K562 (cell line): ENCODE data around the gene MRTFB. TPM values are rescaled to one million over a fixed set of nuclear protein-coding genes. Genes with fewer than 3 reads are reported as not detected.

ENCODE experiments used
- KHSRP ChIP-seq: fragments of 450-650 bp; IDR thresholded peaks from 2 replicates; pipeline ENCODE4 v1.6.1; 2017
- RBM25 ChIP-seq: fragments of 200-400 bp; formaldehyde crosslinking; IDR thresholded peaks from 2 replicates; pipeline ENCODE4 v1.6.1; 2018; ENCODE audit warnings: low read length, low read depth, moderate library complexity; ENCODE audit not compliant: severe bottlenecking
- RHOXF2B ChIP-seq: fragments of 250-450 bp; sonication (Bioruptor Pico); conservative IDR thresholded peaks from 2 replicates; pipeline ENCODE4 v1.5.1; 2021
- ZFP91 ChIP-seq: sonication (generic); formaldehyde crosslinking; IDR thresholded peaks from 2 replicates; pipeline ENCODE4 v1.8.0; 2022; ENCODE audit warnings: mild to moderate bottlenecking, missing genetic modification reagents
- ZNF407 ChIP-seq: fragments of 450-650 bp; IDR thresholded peaks from 2 replicates; pipeline ENCODE4 v1.6.1; 2016; ENCODE audit warnings: low read depth
- polyA plus RNA-seq, 8 experiments: library from polyadenylated mRNA; depleted of rRNA in 4 of 8; stranded (reverse) in 5 of 8; unstranded in 3 of 8; fragments of >200 nt; fragmentation: Nextera tagmentation in 2 of 8; fragmentation: Illumina TruSeq in 1 of 8; extraction: Ambion mirVana in 2 of 8; extraction: Trizol in 1 of 8; gene quantifications; 2 replicates each; pipeline versions ENCODE4 v1.2.1 to v1.2.3, GENCODE V29; 2011 to 2014; ENCODE audit warnings: inconsistent platforms in 1 of 8, missing spikeins in 1 of 8
- total RNA-seq, 7 experiments: library from RNA; depleted of rRNA in 6 of 7; stranded (reverse); fragments of >200 nt in 6 of 7; fragmentation: Illumina TruSeq in 2 of 7; extraction: Trizol in 2 of 7; gene quantifications; 2 replicates each; pipeline versions ENCODE4 v1.2.1 to v1.2.3, GENCODE V29; 2011 to 2021; ENCODE audit warnings: low replicate concordance in 1 of 7

The MRTFB gene
- total and polyA plus RNA-seq, 9 of the 15 experiments (the other 6 are each of a cell fraction or from before 2014, with no cell fraction given) = 2.2 to 12.7 (median 7.0) TPM

GRCh38 chr16:14179116-14179515 lies 108.0 kb downstream of the MRTFB start (continued):
- TF ChIP-seq ZNF407 = no peak
- TF ChIP-seq ZFP91 (CRISPR knock-in tag) = no peak
- TF ChIP-seq KHSRP = no peak
- TF ChIP-seq RBM25 = no peak
- TF ChIP-seq RHOXF2B (CRISPR knock-in tag) = no peak
